OCI-LY7 (cell line): Measurements from ENCODE around the gene CLTRN.
"Not testable (repeated sequence)": the region's sequence is repeated elsewhere in the genome, so short reads cannot be mapped to it uniquely, and the experiment has no call there.

Source experiments
- EZH2phosphoT487 ChIP-seq: fragments of 200-600 bp; sonication (generic); IDR thresholded peaks from 2 replicates; pipeline ENCODE4 v1.6.1; 2018; ENCODE audit warnings: low read depth, borderline replicate concordance, mild to moderate bottlenecking, mixed run types, antibody characterized with exemption, low read length, moderate library complexity, mixed read lengths
- TF ChIP-seq, protein P1 (sequence below): fragments of 200-600 bp; sonication (generic); conservative IDR thresholded peaks from 2 replicates; pipeline ENCODE4 v1.5.1; 2014; ENCODE audit warnings: mild to moderate bottlenecking, antibody characterized with exemption, low read length, moderate library complexity, mixed read lengths

DNA sequence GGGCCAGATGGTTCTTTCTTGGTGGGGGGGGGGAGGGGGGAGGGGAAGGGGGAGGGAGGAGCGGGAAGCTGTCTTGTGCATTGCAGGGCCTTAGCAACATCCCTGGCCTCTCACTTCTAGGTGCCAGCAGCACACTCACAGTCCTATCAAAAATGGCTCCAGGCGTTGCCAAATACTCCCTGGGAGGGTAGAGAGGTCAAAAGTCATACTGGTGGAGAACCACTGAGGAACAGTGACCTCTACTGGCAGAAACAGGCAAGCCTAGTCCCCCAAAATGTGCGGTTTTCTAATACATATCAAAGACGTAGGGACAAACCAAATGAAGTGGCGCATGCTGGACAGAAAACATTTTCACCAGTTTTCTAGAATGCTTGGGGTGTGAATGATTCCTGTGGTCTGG lies 39.2 kb upstream of the CLTRN start:
- TF ChIP-seq, protein P1, sequence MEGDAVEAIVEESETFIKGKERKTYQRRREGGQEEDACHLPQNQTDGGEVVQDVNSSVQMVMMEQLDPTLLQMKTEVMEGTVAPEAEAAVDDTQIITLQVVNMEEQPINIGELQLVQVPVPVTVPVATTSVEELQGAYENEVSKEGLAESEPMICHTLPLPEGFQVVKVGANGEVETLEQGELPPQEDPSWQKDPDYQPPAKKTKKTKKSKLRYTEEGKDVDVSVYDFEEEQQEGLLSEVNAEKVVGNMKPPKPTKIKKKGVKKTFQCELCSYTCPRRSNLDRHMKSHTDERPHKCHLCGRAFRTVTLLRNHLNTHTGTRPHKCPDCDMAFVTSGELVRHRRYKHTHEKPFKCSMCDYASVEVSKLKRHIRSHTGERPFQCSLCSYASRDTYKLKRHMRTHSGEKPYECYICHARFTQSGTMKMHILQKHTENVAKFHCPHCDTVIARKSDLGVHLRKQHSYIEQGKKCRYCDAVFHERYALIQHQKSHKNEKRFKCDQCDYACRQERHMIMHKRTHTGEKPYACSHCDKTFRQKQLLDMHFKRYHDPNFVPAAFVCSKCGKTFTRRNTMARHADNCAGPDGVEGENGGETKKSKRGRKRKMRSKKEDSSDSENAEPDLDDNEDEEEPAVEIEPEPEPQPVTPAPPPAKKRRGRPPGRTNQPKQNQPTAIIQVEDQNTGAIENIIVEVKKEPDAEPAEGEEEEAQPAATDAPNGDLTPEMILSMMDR: not testable (repeated sequence)
- TF ChIP-seq EZH2phosphoT487: not testable (repeated sequence)
